Measurements from ENCODE around the gene IFI44.

Gene IFI44

GRCh38 chr1:78703806-78704205 lies 54.2 kb downstream of the IFI44 start:
- no peak for DNase-seq (ENCODE audit: low read depth in 2 of 2)

- DNase-seq (ENCODE audit: low read depth in 2 of 2), result no peak
Observed at GRCh38 chr1:78712467-78713051, 62.9 kb downstream of the IFI44 start.

- DNase-seq (ENCODE audit: low read depth in 2 of 2), result no peak
Observed at GRCh38 chr1:78713297-78713696, 63.7 kb downstream of the IFI44 start.
